Trophoblast cell (in vitro differentiated cells and primary cell): Measurements from ENCODE around the gene PLPP1.

Source experiments
- DNase-seq, 2 donors: peaks; one replicate each; pipeline ENCODE4 v3.0.0-alpha.2; 2016
- H2AFZ ChIP-seq: 2 replicates; pipeline ENCODE4 v1.6.1; 2013; ENCODE audit warnings: low read length, moderate library complexity, mild to moderate bottlenecking; ENCODE audit not compliant: insufficient read depth, poor library complexity
- H2AK5ac ChIP-seq: 2 replicates; pipeline ENCODE4 v1.6.1; 2013; ENCODE audit warnings: mild to moderate bottlenecking, low read length
- H2BK120ac ChIP-seq: 2 replicates; pipeline ENCODE4 v1.6.1; 2013; ENCODE audit warnings: low read length, mild to moderate bottlenecking, moderate library complexity; ENCODE audit not compliant: insufficient read depth, poor library complexity
- H2BK12ac ChIP-seq: 2 replicates; pipeline ENCODE4 v1.6.1; 2013; ENCODE audit warnings: mild to moderate bottlenecking, low read length, moderate library complexity
- H2BK5ac ChIP-seq: 2 replicates; pipeline ENCODE4 v1.6.1; 2013; ENCODE audit warnings: low read length, low read depth, moderate library complexity, mild to moderate bottlenecking; ENCODE audit not compliant: poor library complexity
- H3K14ac ChIP-seq: 2 replicates; pipeline ENCODE4 v1.6.1; 2013; ENCODE audit warnings: mild to moderate bottlenecking, low read length
- H3K18ac ChIP-seq: 2 replicates; pipeline ENCODE4 v1.6.1; 2013; ENCODE audit warnings: mild to moderate bottlenecking, low read length
- H3K23ac ChIP-seq: 2 replicates; pipeline ENCODE4 v1.6.1; 2013; ENCODE audit warnings: low read length
- H3K27ac ChIP-seq: 2 replicates; pipeline ENCODE4 v1.5.1; 2013; ENCODE audit warnings: low read depth, mild to moderate bottlenecking, inconsistent platforms, low read length, moderate library complexity
- H3K27me3 ChIP-seq: 2 replicates; pipeline ENCODE4 v1.6.1; 2013; ENCODE audit warnings: inconsistent platforms, mild to moderate bottlenecking, low read length, moderate library complexity; ENCODE audit not compliant: insufficient read depth
- H3K36me3 ChIP-seq, 2 experiments: 1 replicate in 1 of 2; 2 replicates in 1 of 2; pipeline ENCODE4 v1.6.1; 2013; ENCODE audit warnings: low read length in 2 of 2, mild to moderate bottlenecking in 2 of 2, moderate library complexity in 1 of 2; ENCODE audit not compliant: insufficient read depth in 2 of 2, control insufficient read depth in 1 of 2
- H3K4ac ChIP-seq: 2 replicates; pipeline ENCODE4 v1.6.1; 2013; ENCODE audit warnings: low read depth, mild to moderate bottlenecking, low read length, moderate library complexity
- H3K4me1 ChIP-seq, 2 experiments: 1 replicate in 1 of 2; 2 replicates in 1 of 2; pipeline ENCODE4 v1.6.1; 2013; ENCODE audit warnings: low read length in 2 of 2, mild to moderate bottlenecking in 2 of 2, moderate library complexity in 1 of 2; ENCODE audit not compliant: insufficient read depth in 2 of 2, control insufficient read depth in 1 of 2
- H3K4me2 ChIP-seq: 2 replicates; pipeline ENCODE4 v1.6.1; 2013; ENCODE audit warnings: inconsistent platforms, mild to moderate bottlenecking, low read length, moderate library complexity
- H3K4me3 ChIP-seq: 2 replicates; pipeline ENCODE4 v1.5.1; 2013; ENCODE audit warnings: mild to moderate bottlenecking, low read depth, low read length, inconsistent platforms
- H3K79me1 ChIP-seq: one replicate; pipeline ENCODE4 v1.6.1; 2013; ENCODE audit warnings: low read length
- H3K79me2 ChIP-seq: 2 replicates; pipeline ENCODE4 v1.6.1; 2013; ENCODE audit warnings: low read length, mild to moderate bottlenecking; ENCODE audit not compliant: control insufficient read depth, insufficient read depth, poor library complexity
- H3K9ac ChIP-seq: 2 replicates; pipeline ENCODE4 v1.6.1; 2013; ENCODE audit warnings: mild to moderate bottlenecking, low read length
- H3K9me3 ChIP-seq: 2 replicates; pipeline ENCODE4 v1.6.1; 2013; ENCODE audit warnings: low read depth, mild to moderate bottlenecking, control low read depth, inconsistent platforms, low read length; ENCODE audit not compliant: insufficient read depth
- H4K12ac ChIP-seq: 2 replicates; pipeline ENCODE4 v1.6.1; 2013; ENCODE audit warnings: low read depth, mild to moderate bottlenecking, low read length, moderate library complexity
- H4K8ac ChIP-seq: 2 replicates; pipeline ENCODE4 v1.6.1; 2013; ENCODE audit warnings: low read depth, mild to moderate bottlenecking, low read length, moderate library complexity
- H4K91ac ChIP-seq: one replicate; pipeline ENCODE4 v1.6.1; 2013; ENCODE audit warnings: low read depth, mild to moderate bottlenecking, low read length, moderate library complexity
- WGBS: extraction: QIAGEN DNeasy Blood & Tissue Kit; methylation state at CpG from one replicate; pipeline ENCODE4 v1.1.7; 2013; ENCODE audit warnings: missing lambda C conversion rate; ENCODE audit not compliant: insufficient read length, insufficient coverage; ENCODE audit errors: extremely low coverage; 5-methylcytosine and 5-hydroxymethylcytosine counted together

Gene PLPP1

GRCh38 chr5:55429221-55429612 lies 105.5 kb downstream of the PLPP1 start:
- no peak overlapping the region for H3K4me3 ChIP-seq
- H3K9me3 ChIP-seq, result peaks cover 10% of the 10 kb centered on the region
- H4K12ac ChIP-seq, result no peak overlapping the region
- no peak overlapping the region for H3K23ac ChIP-seq
- no peaks in the 10 kb centered on the region for H3K79me2 ChIP-seq
- H3K4me1 ChIP-seq, result peaks cover 7 to 9% of the 10 kb centered on the region in 2 experiments
- H3K79me1 ChIP-seq, result no peaks in the 10 kb centered on the region
- no peak overlapping the region for H2AK5ac ChIP-seq
- no peak overlapping the region for H3K4me2 ChIP-seq
- no peak overlapping the region for H2BK12ac ChIP-seq
- H3K36me3 ChIP-seq, result peaks cover 19 to 39% of the 10 kb centered on the region in 2 experiments
- H3K9ac ChIP-seq, result no peak overlapping the region
- WGBS, result no CpG with 5 or more reads among the region's 2 CpGs
- peak overlapping the region; percentile 33 for H3K18ac ChIP-seq
- H2BK5ac ChIP-seq, result no peak overlapping the region
- no peak overlapping the region for H4K91ac ChIP-seq
- H4K8ac ChIP-seq, result no peak overlapping the region
- H3K14ac ChIP-seq, result no peak overlapping the region
- peak overlapping the region; percentile 15 for H3K4ac ChIP-seq
- no peak for DNase-seq
- H3K27me3 ChIP-seq, result no peaks in the 10 kb centered on the region
- H3K27ac ChIP-seq, result no peak overlapping the region
- H2AFZ ChIP-seq, result no peak overlapping the region
- H2BK120ac ChIP-seq, result no peak overlapping the region

- Histone ChIP-seq H3K9ac (no peak overlapping the region), H2BK120ac (no peak overlapping the region), H4K12ac (no peak overlapping the region), H3K14ac (no peak overlapping the region), H3K79me1 (no peaks in the 10 kb centered on the region), H3K36me3 (peaks cover 26 to 52% of the 10 kb centered on the region in 2 experiments), H3K4me1 (peaks cover 7 to 9% of the 10 kb centered on the region in 2 experiments), H3K27me3 (no peaks in the 10 kb centered on the region), H2AFZ (no peak overlapping the region), H3K27ac (no peak overlapping the region), H3K18ac (no peak overlapping the region), H3K9me3 (peaks cover 10% of the 10 kb centered on the region), H2AK5ac (no peak overlapping the region), H2BK5ac (no peak overlapping the region), H3K4me3 (no peak overlapping the region), H4K8ac (no peak overlapping the region), H2BK12ac (no peak overlapping the region), H3K79me2 (no peaks in the 10 kb centered on the region), H3K4ac (no peak overlapping the region), H3K23ac (no peak overlapping the region), H3K4me2 (no peak overlapping the region), H4K91ac (no peak overlapping the region)
- DNase-seq, result no peak
- no CpG with 5 or more reads among the region's 1 CpG for WGBS
These were observed 107.6 kb downstream of the PLPP1 start for GRCh38 chr5:55427157-55427556.

GRCh38 chr5:55426455-55426854 lies 108.3 kb downstream of the PLPP1 start:
- Histone ChIP-seq H3K36me3 (peaks cover 24 to 50% of the 10 kb centered on the region in 2 experiments), H2BK5ac (no peak overlapping the region), H3K27ac (no peak overlapping the region), H2AK5ac (no peak overlapping the region), H3K4me3 (no peak overlapping the region), H3K79me1 (no peaks in the 10 kb centered on the region), H3K18ac (no peak overlapping the region), H3K9ac (no peak overlapping the region), H3K27me3 (no peaks in the 10 kb centered on the region), H3K14ac (no peak overlapping the region), H3K4me2 (no peak overlapping the region), H2BK120ac (no peak overlapping the region), H4K91ac (no peak overlapping the region), H4K12ac (no peak overlapping the region), H3K23ac (no peak overlapping the region), H3K9me3 (peaks cover 8% of the 10 kb centered on the region), H2AFZ (no peak overlapping the region), H4K8ac (no peak overlapping the region), H3K4ac (no peak overlapping the region), H3K4me1 (peaks cover 7 to 9% of the 10 kb centered on the region in 2 experiments), H2BK12ac (no peak overlapping the region), H3K79me2 (no peaks in the 10 kb centered on the region)
- no peak for DNase-seq
- no CpG with 5 or more reads among the region's 4 CpGs for WGBS

- H4K91ac ChIP-seq, result no peak overlapping the region
- H3K9me3 ChIP-seq, result no peaks in the 10 kb centered on the region
- no peak overlapping the region for H3K9ac ChIP-seq
- no peak overlapping the region for H3K4ac ChIP-seq
- no peak overlapping the region for H3K23ac ChIP-seq
- no peak overlapping the region for H2BK5ac ChIP-seq
- H3K79me2 ChIP-seq, result no peaks in the 10 kb centered on the region
- no peaks in the 10 kb centered on the region for H3K27me3 ChIP-seq
- WGBS, result no CpG with 5 or more reads among the region's 4 CpGs
- no peak overlapping the region for H2AFZ ChIP-seq
- no peak overlapping the region for H3K4me3 ChIP-seq
- no peak overlapping the region for H3K14ac ChIP-seq
- H2BK12ac ChIP-seq, result no peak overlapping the region
- DNase-seq, result no peak
- no peak overlapping the region for H2BK120ac ChIP-seq
- peaks cover 15 to 33% of the 10 kb centered on the region in 2 experiments for H3K36me3 ChIP-seq
- H4K12ac ChIP-seq, result no peak overlapping the region
- H4K8ac ChIP-seq, result no peak overlapping the region
- peaks cover 2 to 5% of the 10 kb centered on the region in 2 experiments for H3K4me1 ChIP-seq
- H3K27ac ChIP-seq, result no peak overlapping the region
- H3K79me1 ChIP-seq, result peaks cover 2% of the 10 kb centered on the region
- no peak overlapping the region for H3K18ac ChIP-seq
- H3K4me2 ChIP-seq, result no peak overlapping the region
- no peak overlapping the region for H2AK5ac ChIP-seq
These were observed 113.7 kb downstream of the PLPP1 start for GRCh38 chr5:55421074-55421529.
